ENCODE measurements around the gene NGLY1.

Gene NGLY1

DNA sequence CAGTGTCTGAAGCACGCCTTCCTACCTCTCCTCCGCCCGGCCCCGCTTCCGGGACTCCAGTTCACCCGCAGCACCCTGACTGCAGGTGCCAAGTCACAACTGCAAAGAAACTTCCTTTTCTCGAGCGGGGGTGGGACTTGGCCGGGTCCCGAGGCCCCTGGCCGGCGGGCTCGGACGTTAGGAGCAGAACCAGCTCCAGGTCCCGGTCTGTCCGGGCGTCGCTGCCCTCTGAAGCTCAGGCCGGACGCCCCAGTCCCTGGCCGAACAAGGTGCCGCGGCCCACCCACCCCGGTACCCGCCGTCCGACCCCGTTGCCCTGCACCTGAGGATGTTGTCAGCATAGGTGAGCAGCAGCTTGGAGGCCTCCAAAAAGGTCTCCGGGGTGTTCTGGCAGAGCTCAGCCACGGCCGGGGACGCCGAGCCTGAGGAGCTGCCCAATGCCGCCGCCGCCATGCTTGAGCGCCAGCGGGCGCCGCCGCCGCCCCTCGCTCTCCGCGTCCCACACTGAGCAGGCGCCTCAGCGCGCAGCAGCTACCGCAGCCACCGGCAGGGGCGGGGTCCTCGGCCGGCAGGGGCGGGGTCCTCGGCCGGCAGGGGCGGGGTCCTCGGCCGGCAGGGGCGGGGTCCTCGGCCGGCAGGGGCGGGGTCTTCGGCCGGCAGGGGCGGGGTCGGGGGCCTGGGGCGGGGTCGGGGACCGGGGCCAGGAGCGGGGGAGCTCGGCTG is at the start of gene NGLY1:
TSS of gene NGLY1 (minus strand) at position 506 of the 723 bp plus-strand sequence. CDS start at position 453, 53 bp downstream.
- DNase-seq = peak; percentile 27

- DNase-seq = no peak
These were observed 48.3 kb upstream of the NGLY1 start for GRCh38 chr3:25831578-25831977.

DNA sequence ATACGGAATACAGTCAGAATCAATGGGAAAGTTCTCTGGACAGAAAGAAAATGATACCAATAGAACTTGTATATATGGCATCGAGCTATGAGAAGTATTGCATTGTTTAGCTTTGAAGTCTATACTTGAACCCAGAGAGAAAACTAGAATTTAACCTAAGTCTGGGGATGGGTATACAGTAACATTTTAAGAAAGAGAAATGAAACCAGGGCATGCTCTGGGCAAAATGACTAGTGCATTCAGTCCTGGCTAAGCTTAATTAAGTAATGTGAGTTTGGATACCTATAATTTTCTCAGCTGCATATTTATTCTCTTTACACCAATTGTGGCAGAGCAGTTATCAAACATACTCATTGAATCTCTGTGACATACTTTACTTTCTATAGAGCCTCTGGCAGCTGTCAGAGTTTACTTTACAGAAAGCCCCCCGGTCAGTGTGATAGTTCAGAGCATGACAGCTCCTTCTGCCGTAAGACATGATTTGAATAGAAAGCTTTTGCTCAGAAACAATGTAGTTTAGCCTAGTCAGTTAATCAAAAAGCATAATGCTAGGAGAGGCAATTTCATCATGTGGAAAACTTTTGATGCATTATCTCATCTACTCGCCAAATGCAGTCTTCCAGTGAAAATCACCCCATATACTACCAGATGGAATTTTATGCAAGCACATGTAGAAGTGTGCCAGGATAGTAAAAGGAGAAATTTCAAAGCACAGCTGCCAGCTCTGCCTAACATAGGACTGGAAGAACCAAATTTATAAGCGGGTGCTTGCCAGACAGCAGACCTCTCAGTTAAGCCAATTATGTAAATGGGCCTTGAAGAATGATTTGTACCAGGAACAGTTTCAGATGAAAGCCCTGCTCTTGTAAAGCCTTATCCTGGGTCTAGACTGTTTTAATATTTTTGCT is 47.4 kb upstream of the NGLY1 start:
- no peak for DNase-seq

DNA sequence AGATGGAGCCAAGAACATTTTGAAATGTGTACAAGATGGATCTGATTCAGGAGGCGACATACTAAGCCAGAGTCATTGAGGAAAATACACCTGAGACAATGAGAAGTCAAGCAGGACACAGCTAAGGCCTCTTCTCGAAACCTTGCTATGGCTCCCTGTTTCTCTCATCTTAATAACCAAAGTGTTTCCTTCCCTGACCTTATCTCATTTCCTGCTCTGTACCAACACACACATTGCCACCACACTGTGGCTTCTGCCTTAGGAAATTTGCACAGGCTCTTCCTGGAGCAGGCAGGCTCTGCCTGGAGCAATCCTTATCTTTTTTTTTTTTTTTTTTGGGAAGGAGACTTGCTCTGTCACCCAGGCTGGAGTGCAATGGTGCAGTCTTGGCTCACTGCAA is 43.3 kb upstream of the NGLY1 start:
- DNase-seq = no peak

GRCh38 chr3:25823314-25823713 is 40.1 kb upstream of the NGLY1 start:
- DNase-seq = no peak

DNA sequence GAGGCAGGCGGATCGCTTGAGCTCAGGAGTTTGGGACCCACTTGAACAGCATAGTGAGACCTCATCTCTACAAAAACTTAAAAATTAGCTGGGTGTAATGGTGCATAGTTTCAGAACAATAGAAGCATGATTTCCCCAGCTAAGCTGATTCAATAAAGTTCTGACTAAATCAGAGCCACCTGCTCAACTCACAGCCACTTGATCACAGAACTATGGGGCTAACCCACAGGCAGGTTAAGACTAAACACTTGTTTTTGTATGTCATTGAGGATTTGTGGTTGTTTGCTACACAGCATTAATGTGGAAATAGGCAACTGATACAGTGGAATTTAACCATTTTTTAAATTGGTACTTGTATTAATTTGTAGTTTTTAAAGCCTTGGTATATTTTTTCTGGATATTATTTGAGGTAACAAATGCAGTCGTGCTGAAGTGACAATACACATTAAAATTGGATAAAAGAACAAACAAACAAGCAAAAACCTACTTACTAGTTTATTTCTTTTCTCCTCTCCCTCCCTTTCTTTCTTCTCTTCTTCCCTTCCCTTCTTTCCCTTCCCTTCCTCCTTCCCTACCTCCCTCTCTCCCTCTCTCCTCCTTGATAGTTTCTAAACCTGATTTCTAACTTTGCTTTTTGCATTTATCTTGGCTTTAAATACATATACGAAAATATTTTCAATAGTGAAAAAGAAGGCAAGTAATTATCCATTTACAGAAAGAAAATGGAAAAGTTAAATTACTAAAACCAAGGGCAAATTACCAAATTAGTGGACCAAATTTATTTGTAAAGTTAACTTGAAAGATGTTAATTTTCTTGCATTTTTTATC is 38.7 kb upstream of the NGLY1 start:
- DNase-seq = no peak

- no peak for DNase-seq
These were observed 37.7 kb upstream of the NGLY1 start for GRCh38 chr3:25820816-25821486.

GRCh38 chr3:25820366-25820765 is 37.1 kb upstream of the NGLY1 start:
- DNase-seq = no peak

DNA sequence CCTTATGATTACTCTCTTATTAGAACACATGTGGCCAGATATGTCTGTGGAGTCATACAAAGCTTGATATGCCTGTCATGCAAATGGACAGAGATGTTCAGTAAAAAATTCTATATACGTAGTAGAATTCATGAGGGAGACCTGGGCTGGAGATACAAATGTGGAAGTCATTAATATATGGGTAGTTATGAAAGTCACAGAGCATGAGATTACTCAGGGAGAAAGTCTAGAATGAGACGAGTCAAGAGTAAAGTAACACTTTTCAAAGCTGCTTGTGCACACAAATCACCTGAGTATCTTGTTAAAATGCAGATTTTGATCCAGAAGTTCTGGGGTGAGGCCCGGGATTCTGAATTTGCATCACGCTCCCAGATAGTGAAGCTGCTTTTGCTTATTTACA is 35.1 kb upstream of the NGLY1 start:
- DNase-seq = no peak

- DNase-seq = no peak
These were observed 34.4 kb upstream of the NGLY1 start for GRCh38 chr3:25817638-25818037.

GRCh38 chr3:25817107-25817506 is 33.9 kb upstream of the NGLY1 start:
- no peak for DNase-seq

GRCh38 chr3:25812644-25813043 is 29.4 kb upstream of the NGLY1 start:
- no peak for DNase-seq

DNA sequence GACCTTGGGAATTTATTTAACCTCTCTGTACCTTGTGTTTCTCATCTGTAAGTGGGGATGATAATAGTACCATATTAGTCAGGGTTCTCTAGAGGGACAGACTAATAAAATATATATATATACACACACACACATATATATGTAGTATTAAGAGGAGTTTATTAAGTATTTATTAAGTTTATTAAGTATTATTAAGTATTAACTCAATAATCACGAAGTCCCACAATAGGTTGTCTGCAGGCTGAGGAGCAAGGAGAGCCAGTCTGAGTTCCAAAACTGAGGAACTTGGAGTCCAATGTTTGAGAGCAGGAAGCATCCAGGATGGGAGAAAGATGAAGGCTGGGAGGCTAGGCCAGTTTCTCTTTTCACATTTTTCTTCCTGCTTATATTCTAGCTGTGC is 21.4 kb upstream of the NGLY1 start:
- no peak for DNase-seq

- no peak for DNase-seq
These were observed 20.6 kb upstream of the NGLY1 start for GRCh38 chr3:25803833-25804232.

DNA sequence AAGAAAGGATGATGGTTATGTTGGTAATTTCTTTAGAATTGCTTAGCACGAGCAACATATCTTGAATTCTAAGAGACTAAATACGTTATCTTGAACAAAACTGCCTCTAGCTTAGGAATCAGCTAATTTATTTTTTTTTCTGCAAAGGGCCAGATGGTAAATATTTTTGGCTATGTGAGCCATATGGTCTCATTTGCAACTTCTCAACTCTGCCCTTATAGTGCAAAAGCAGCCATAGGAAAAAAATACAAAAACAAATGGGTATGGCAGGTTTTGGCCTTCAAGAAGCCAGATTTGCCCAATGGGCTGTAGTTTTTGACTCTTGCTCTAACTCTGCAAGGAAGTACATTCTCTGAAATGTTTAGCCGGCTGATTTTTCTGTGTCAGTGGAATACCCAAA is 18.5 kb upstream of the NGLY1 start:
- no peak for DNase-seq

DNA sequence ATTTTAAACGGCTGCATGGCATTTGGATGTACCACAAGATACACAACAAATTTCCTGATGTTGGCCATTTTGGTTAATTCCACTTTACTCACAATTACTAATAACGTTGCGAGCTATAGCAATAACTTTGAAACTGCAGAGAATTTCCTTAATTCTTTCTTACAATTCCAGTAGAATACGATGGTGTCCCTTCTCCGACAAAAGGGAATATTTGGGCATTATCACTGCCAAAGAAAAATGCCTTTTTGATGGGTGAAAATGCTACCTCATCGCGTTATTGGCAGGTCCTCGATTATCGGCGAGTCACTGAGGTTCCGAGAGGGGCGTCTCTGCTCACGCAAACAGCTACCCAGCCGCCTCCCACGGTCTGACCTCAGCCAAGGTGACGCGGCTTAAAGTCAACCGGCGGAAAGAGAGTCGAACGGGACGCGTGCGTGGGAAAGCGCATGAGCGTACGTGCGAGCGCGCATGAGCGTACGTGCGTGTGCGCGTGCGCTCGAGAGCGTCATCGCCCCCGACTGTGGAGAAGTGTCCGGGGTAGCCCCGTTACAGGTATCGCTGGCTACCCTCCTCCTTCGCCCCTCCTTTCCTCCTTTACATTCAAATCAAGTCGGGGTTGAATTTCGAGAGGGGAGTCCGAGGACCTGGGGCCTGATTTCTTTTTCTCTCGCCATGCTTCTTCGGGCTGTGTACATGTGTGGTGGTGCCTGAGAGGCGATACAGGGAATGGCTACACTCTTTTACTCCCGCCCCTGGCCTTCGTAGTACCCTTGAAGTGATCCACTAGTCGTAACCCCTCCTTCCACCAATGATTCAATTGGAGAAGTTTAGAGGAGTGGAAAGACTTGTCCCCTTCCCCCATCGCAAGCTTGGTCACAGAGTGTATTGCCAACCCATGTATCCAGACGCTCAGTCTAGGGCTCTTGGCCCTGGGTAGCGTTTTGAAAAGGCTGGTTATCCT is 6.6 kb upstream of the NGLY1 start, which contains the start of gene OXSM:
TSS of gene OXSM (plus strand) at position 495 of the 961 bp plus-strand sequence. CDS start 931 bp downstream, outside the sequence.
- DNase-seq = peak; percentile 73

DNA sequence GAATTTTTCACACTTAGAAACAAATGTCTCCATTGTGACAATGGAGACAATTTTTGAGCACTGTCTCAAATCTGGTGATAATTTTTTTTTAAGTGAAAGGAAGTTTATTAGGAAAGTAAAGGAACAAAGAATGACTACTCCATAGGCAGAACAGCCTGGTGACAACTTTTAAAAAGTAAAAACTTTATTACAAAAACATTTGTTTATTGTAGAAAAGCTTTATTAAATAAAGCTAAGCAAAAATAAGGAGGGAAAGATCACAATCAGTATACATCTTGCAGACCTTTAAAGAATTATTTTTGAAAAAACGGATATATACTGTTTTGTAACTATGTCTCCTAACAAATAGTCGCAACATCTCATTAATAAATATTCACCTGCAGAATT is 6.0 kb upstream of the NGLY1 start:
- no peak for DNase-seq

DNA sequence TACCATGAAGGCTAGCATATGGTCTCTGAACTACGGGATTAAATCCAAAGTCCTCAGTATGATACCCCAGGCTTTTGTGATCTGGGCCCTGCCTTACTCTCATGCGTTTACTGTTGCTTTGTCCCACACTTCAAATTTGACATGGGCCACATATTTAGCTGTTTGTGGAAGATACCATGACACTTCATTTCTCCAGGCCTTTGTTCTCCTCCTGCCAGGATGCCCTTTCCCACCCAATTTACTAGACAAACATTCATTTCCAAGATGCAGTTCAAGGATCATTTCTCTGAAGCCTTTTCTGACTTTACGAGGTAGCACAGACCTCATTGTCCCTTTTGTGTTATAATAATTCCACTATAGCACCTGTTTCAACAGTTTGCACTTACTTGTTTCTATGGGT is 4.4 kb upstream of the NGLY1 start:
- DNase-seq = no peak

- no peak for DNase-seq
These were observed 2.6 kb upstream of the NGLY1 start for GRCh38 chr3:25785826-25786225.

- no peak for DNase-seq
These were observed 1.7 kb upstream of the NGLY1 start for GRCh38 chr3:25784971-25785370.
